Stimulated activated CD4-positive, alpha-beta T cell treated with anti-CD3 and anti-CD28 coated beads, Interleukin-15, amount 100 ng/mL, for 48 hours (primary cell): ENCODE results near the gene CFAP52.
A peak's percentile ranks its signal among the peaks of the same experiment; 100 is the strongest.
"Not testable (repeated sequence)": the region's sequence is repeated elsewhere in the genome, so short reads cannot be mapped to it uniquely, and the experiment has no call there.

ENCODE experiments used
- DNase-seq, 2 donors: peaks; one replicate each; pipeline ENCODE4 v3.0.0-alpha.2; 2020; ENCODE audit warnings: low read depth in 2 of 2

CFAP52 gene

GRCh38 chr17:9646546-9646885 is 70.1 kb downstream of the CFAP52 start:
- no peak for DNase-seq

GRCh38 chr17:9647014-9647413 is 70.6 kb downstream of the CFAP52 start:
- DNase-seq = no peak

GRCh38 chr17:9648521-9649110 is 72.2 kb downstream of the CFAP52 start:
- no peak for DNase-seq

- DNase-seq = no peak
These were observed 82.3 kb downstream of the CFAP52 start for GRCh38 chr17:9658593-9659211.

- no peak for DNase-seq
These were observed 84.6 kb downstream of the CFAP52 start for GRCh38 chr17:9661027-9661426.

GRCh38 chr17:9663511-9663910 is 87.1 kb downstream of the CFAP52 start:
- not testable (repeated sequence) for DNase-seq

- DNase-seq = no peak
These were observed 90.1 kb downstream of the CFAP52 start for GRCh38 chr17:9666461-9667050.

- DNase-seq = no peak
These were observed 92.1 kb downstream of the CFAP52 start for GRCh38 chr17:9668517-9668916.

GRCh38 chr17:9669551-9670008 is 93.1 kb downstream of the CFAP52 start:
- no peak for DNase-seq

- DNase-seq = no peak
These were observed 94.2 kb downstream of the CFAP52 start for GRCh38 chr17:9670596-9670995.

- no peak for DNase-seq
These were observed 95.1 kb downstream of the CFAP52 start for GRCh38 chr17:9671559-9671958.

GRCh38 chr17:9672266-9672665 is 95.8 kb downstream of the CFAP52 start:
- DNase-seq = no peak

GRCh38 chr17:9672691-9673090 is 96.2 kb downstream of the CFAP52 start:
- no peak for DNase-seq

GRCh38 chr17:9676084-9676483 is 99.6 kb downstream of the CFAP52 start:
- no peak for DNase-seq

GRCh38 chr17:9676820-9677310 is 100.4 kb downstream of the CFAP52 start:
- peak; percentile 6 to 11 for DNase-seq

GRCh38 chr17:9677411-9677810 is 101.0 kb downstream of the CFAP52 start:
- no peak for DNase-seq

GRCh38 chr17:9677896-9678295 is 101.5 kb downstream of the CFAP52 start:
- DNase-seq = no peak

GRCh38 chr17:9684955-9685621 is 108.6 kb downstream of the CFAP52 start:
- no peak for DNase-seq
